Gastrocnemius medialis (tissue), 4 donors: ENCODE results near the gene TNS3. TPM values are rescaled to one million over a fixed set of nuclear protein-coding genes. Genes with fewer than 3 reads are reported as not detected.
"Not testable (repeated sequence)": the region's sequence is repeated elsewhere in the genome, so short reads cannot be mapped to it uniquely, and the experiment has no call there.

Experiments
- ATAC-seq, 2 donors: fragments of 150-250 bp; one replicate each; pipeline ENCODE4 v1.9.1; 2016
- DNase-seq, 2 donors: peaks; one replicate each; pipeline ENCODE4 v3.0.0-alpha.2; 2019
- H3K27ac ChIP-seq, 4 donors: fragments of 200-600 bp; sonication (generic); 1 replicate in 1 of 4; 2 replicates in 3 of 4; pipeline ENCODE4 v1.5.1; 2016 to 2018; ENCODE audit warnings: mild to moderate bottlenecking in 2 of 4, moderate library complexity in 1 of 4
- H3K27me3 ChIP-seq, 3 donors: fragments of 200-600 bp; sonication (generic) in 2 of 3; 1 replicate in 1 of 3; 2 replicates in 2 of 3; pipeline versions ENCODE4 v1.5.1 to v1.6.0; 2016 to 2019; ENCODE audit warnings: mild to moderate bottlenecking in 1 of 3, moderate library complexity in 1 of 3
- H3K36me3 ChIP-seq, 2 donors: fragments of 200-600 bp; sonication (generic) in 1 of 2; one replicate each; pipeline ENCODE4 v1.5.1; 2017 to 2018
- H3K4me1 ChIP-seq, 2 donors: fragments of 200-600 bp; sonication (generic) in 1 of 2; one replicate each; pipeline ENCODE4 v1.5.1; 2016 to 2017; ENCODE audit warnings: mild to moderate bottlenecking in 2 of 2
- H3K4me3 ChIP-seq, 4 donors: fragments of 200-600 bp; sonication (generic) in 3 of 4; 1 replicate in 1 of 4; 2 replicates in 3 of 4; pipeline ENCODE4 v1.5.1; 2016 to 2019; ENCODE audit warnings: mild to moderate bottlenecking in 2 of 4
- H3K9me3 ChIP-seq, 3 donors: fragments of 200-600 bp; sonication (generic) in 2 of 3; 1 replicate in 1 of 3; 2 replicates in 2 of 3; pipeline ENCODE4 v1.5.1; 2016 to 2019
- POLR2A ChIP-seq, 2 donors: fragments of 450-650 bp; IDR thresholded peaks; one replicate each; pipeline ENCODE4 v1.6.1; 2017; ENCODE audit warnings: antibody characterized with exemption in 2 of 2, mild to moderate bottlenecking in 2 of 2, moderate library complexity in 2 of 2
- in situ Hi-C, 4 donors: fragments of 200-750 bp; cut with MboI; loops; one replicate each; pipeline versions ENCODE4 v1.15.0 to v1.8.0; 2017; ENCODE audit warnings: low sequenced_read_pairs in 4 of 4
- intact Hi-C: fragments of 100-400 bp; cut with DNase I; formaldehyde crosslinking; loops from one replicate; pipeline ENCODE4 v1.15.1; 2023; ENCODE audit warnings: low total_unique reads
- total RNA-seq, 4 donors: library from RNA; depleted of rRNA; stranded (reverse); fragments of >200 nt; gene quantifications; one replicate each; pipeline versions ENCODE4 v1.1.0 to v1.2.3, GENCODE V29; 2016
- TF ChIP-seq, protein P1 (sequence below), 5 experiments: fragments of 450-650 bp in 3 of 5; fragments of 200-600 bp in 2 of 5; sonication (generic) in 2 of 5; IDR thresholded peaks in 4 of 5; conservative IDR thresholded peaks in 1 of 5; 1 replicate in 4 of 5; 2 replicates in 1 of 5; pipeline ENCODE4 v1.5.1; 2016 to 2019; ENCODE audit warnings: antibody characterized with exemption in 5 of 5, mild to moderate bottlenecking in 3 of 5, moderate library complexity in 3 of 5

Gene TNS3
- total RNA-seq, 4 donors from 2014 or later, result 39.4 to 64.3 (median 50.5) TPM

DNA sequence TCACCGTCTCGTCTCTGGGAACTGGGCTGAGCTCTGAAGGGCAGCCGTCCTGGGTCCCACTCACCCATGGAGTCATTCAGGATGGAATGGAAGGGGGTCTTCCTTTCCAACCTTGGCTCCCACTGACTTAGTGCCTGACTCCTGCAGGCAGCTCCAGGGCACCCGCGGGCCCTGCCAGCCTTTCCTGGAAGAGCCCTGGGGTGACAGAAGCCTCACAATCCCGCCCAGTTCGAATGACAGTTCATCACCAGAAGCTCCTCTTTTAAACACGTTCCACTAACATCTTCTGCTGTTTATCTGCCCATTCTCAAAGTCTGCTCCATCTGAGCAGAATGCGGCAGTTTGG, 110.6 kb downstream of the TNS3 start:
- Histone ChIP-seq H3K27ac (peak overlapping the region; percentile 44 to 88 (median 86)), H3K4me3 (no peak overlapping the region), H3K9me3 (no peaks in the 10 kb centered on the region), H3K4me1 (peaks cover 35 to 44% of the 10 kb centered on the region in 2 donors), H3K36me3 (no peaks in the 10 kb centered on the region), H3K27me3 (no peaks in the 10 kb centered on the region)
- intact Hi-C loops, result no loop called here
- DNase-seq, result no peak
- TF ChIP-seq POLR2A (IDR thresholded peaks at IDR 0.05), result no peak
- TF ChIP-seq, protein P1, sequence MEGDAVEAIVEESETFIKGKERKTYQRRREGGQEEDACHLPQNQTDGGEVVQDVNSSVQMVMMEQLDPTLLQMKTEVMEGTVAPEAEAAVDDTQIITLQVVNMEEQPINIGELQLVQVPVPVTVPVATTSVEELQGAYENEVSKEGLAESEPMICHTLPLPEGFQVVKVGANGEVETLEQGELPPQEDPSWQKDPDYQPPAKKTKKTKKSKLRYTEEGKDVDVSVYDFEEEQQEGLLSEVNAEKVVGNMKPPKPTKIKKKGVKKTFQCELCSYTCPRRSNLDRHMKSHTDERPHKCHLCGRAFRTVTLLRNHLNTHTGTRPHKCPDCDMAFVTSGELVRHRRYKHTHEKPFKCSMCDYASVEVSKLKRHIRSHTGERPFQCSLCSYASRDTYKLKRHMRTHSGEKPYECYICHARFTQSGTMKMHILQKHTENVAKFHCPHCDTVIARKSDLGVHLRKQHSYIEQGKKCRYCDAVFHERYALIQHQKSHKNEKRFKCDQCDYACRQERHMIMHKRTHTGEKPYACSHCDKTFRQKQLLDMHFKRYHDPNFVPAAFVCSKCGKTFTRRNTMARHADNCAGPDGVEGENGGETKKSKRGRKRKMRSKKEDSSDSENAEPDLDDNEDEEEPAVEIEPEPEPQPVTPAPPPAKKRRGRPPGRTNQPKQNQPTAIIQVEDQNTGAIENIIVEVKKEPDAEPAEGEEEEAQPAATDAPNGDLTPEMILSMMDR (IDR thresholded peaks at IDR 0.05 in 4 of 5, conservative IDR thresholded peaks at IDR 0.05 in 1 of 5), result no peak
- in situ Hi-C loops, result no loop called here
- no peak for ATAC-seq

DNA sequence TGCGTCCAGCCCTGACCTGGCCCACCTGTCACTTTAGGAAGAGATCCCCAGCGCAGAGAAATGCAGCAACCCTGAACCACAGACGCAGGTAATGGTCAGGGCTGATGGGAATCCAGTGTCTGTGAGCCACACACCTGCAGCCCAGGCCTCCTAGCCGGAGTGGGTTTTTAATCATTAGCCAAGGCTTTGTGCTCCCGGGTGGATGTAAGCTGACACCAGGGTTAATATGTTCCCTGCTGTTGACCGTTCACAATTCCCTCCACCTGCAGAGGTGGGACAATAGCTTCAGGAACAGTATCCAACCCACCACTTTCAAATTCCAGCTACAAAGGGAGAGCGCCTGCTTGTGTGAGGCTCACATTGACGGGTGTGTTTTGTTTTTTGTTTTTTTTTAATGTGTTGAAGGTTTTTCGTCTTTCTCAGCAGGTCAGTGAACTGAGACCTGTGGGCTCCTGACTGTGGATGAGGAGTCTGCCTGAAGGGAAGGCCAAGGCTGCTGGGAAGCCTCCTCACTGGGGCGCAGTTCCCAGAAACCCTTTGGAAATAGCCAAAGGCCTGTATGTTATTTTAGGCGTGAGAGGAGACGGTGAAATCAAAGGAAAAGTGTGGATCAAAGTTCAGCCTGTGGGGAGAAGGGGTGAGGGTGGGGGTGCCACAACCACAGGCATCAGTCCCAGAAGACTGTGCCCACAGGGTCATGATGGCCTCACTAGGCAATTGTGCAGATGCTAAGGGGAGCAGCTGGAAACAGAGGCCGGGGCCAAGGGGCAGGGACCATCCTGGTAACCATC, 111.1 kb downstream of the TNS3 start:
- H3K9me3 ChIP-seq, result no peaks in the 10 kb centered on the region
- TF ChIP-seq POLR2A (IDR thresholded peaks at IDR 0.05), result no peak
- TF ChIP-seq, protein P1 (IDR thresholded peaks at IDR 0.05 in 4 of 5, conservative IDR thresholded peaks at IDR 0.05 in 1 of 5), result no peak
- no peak overlapping the region for H3K4me3 ChIP-seq
- H3K27me3 ChIP-seq, result no peaks in the 10 kb centered on the region
- intact Hi-C loops (no loop called here), in situ Hi-C loops (no loop called here)
- DNase-seq, result no peak
- no peak for ATAC-seq
- peaks cover 35 to 45% of the 10 kb centered on the region in 2 donors for H3K4me1 ChIP-seq
- no peaks in the 10 kb centered on the region for H3K36me3 ChIP-seq
- H3K27ac ChIP-seq, result peak overlapping the region; percentile 44 to 88 (median 86)

DNA sequence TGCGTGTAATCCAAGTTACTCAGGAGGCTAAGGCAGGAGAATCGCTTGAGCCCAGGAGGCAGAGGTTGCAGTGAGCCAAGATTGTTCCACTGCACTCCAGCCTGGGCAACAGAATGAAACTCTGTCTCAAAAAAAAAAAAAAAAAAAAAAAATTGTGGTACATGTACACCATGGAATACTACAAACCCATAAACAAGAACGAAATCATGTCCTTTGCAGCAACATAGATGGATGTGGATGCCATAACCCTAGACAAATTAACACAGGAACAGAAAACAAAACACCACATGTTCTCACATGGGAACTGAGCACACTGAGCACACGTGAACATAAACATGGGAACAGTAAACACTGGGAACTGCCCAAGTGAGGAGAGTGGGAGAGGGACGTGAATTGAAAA, 112.1 kb downstream of the TNS3 start:
- intact Hi-C loops, in situ Hi-C loops, H3K9me3 ChIP-seq, H3K4me3 ChIP-seq, ATAC-seq, H3K27me3 ChIP-seq, H3K36me3 ChIP-seq, DNase-seq: not testable (repeated sequence)
- Histone ChIP-seq H3K27ac (peak overlapping the region in 1 of 4 donors; percentile 84), H3K4me1 (peaks cover 31 to 44% of the 10 kb centered on the region in 2 donors)

DNA sequence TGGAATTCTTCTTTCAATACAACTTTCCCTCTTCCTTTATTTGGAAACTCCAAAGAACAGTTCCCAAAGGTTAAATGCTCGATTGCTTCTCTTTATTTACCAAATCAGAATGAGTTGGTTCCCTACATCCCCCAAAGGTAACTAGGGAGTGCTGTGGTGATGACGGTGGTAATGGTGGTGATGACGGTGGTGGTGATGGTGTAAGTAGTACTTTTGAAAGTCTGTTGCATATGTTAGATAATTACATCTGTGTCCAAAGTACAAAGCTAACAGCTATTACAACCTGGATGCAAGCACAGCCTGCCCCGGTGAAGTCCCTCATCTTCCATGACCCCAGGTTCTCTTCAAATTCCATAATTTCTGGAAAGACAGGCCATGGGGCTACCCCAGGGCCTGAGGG, 115.1 kb downstream of the TNS3 start:
- Histone ChIP-seq H3K9me3 (no peaks in the 10 kb centered on the region), H3K4me1 (peaks cover 29 to 36% of the 10 kb centered on the region in 2 donors), H3K4me3 (no peak overlapping the region), H3K36me3 (no peaks in the 10 kb centered on the region), H3K27ac (peak overlapping the region in 3 of 4 donors; percentile 20 to 81 (median 60)), H3K27me3 (no peaks in the 10 kb centered on the region)
- in situ Hi-C loops (no loop called here), intact Hi-C loops (no loop called here)
- TF ChIP-seq, protein P1 (IDR thresholded peaks at IDR 0.05 in 4 of 5, conservative IDR thresholded peaks at IDR 0.05 in 1 of 5), result no peak
- no peak for TF ChIP-seq POLR2A (IDR thresholded peaks at IDR 0.05)
- DNase-seq, result no peak
- no peak for ATAC-seq

DNA sequence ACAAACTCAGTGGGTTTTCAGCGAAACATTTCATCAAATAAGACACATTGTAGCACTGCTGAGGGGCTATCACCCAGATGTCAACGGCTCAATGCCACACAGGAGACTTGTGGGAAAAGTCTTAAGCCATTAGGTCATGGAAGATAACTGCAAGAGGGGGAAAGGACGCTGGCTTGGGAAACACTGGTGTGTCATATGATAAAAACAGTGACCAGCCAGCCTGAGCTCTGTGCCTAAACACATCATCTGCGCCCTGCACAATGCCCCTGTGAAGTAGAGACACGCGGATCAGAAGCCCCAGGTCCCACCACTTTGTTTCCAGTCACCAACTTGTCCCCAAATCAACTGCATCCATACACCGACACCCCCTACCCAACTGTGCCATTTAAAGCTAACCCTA, 116.7 kb downstream of the TNS3 start:
- no peak overlapping the region for H3K4me3 ChIP-seq
- H3K27me3 ChIP-seq, result no peaks in the 10 kb centered on the region
- in situ Hi-C loops, result no loop called here
- ATAC-seq (peak; percentile 91 to 93), DNase-seq (peak; percentile 46 to 72)
- no peaks in the 10 kb centered on the region for H3K9me3 ChIP-seq
- peaks cover 32 to 36% of the 10 kb centered on the region in 2 donors for H3K4me1 ChIP-seq
- intact Hi-C loops, result no loop called here
- peak overlapping the region; percentile 60 to 81 (median 67) for H3K27ac ChIP-seq
- H3K36me3 ChIP-seq, result no peaks in the 10 kb centered on the region
- TF ChIP-seq POLR2A (IDR thresholded peaks at IDR 0.05), result peak; percentile 53 to 57
- TF ChIP-seq, protein P1 (IDR thresholded peaks at IDR 0.05 in 4 of 5, conservative IDR thresholded peaks at IDR 0.05 in 1 of 5), result peak in 1 of 5 experiments; percentile 20
